DND-41 (cell line): ENCODE measurements around the gene COG5.

Experiments
- EZH2 ChIP-seq: IDR thresholded peaks from 3 replicates; pipeline ENCODE4 v1.6.1; 2012; ENCODE audit warnings: borderline replicate concordance, low read depth, mild to moderate bottlenecking, moderate library complexity, low read length, inconsistent platforms; ENCODE audit not compliant: severe bottlenecking
- TF ChIP-seq, protein P1 (sequence below): IDR thresholded peaks from 2 replicates; pipeline ENCODE4 v1.5.1; 2012; ENCODE audit warnings: borderline replicate concordance, low read length, moderate library complexity, mild to moderate bottlenecking; ENCODE audit not compliant: poor library complexity, severe bottlenecking; ENCODE audit errors: extremely low read depth

DNA sequence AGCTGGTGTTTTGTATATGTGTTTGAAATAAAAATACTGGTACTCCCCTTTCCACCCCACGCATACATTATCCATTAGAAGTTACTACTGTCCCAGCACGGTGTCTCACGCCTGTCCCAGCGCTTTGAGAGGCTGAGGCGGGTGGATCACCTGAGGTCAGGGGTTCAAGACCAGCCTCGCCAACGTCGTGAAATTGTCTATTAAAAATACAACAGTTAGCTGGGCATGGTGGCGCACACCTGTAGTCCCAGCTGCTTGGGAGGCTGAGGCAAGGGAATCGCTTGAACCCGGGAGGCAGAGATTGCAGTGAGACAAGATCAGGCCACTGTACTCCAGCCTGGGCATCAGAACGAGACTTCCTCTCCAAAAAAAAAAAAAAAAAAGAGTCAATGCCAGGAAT is 392.2 kb downstream of the COG5 start:
- TF ChIP-seq, protein P1, sequence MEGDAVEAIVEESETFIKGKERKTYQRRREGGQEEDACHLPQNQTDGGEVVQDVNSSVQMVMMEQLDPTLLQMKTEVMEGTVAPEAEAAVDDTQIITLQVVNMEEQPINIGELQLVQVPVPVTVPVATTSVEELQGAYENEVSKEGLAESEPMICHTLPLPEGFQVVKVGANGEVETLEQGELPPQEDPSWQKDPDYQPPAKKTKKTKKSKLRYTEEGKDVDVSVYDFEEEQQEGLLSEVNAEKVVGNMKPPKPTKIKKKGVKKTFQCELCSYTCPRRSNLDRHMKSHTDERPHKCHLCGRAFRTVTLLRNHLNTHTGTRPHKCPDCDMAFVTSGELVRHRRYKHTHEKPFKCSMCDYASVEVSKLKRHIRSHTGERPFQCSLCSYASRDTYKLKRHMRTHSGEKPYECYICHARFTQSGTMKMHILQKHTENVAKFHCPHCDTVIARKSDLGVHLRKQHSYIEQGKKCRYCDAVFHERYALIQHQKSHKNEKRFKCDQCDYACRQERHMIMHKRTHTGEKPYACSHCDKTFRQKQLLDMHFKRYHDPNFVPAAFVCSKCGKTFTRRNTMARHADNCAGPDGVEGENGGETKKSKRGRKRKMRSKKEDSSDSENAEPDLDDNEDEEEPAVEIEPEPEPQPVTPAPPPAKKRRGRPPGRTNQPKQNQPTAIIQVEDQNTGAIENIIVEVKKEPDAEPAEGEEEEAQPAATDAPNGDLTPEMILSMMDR, result no peak
- no peak for TF ChIP-seq EZH2
